ENCODE results near the gene DMXL2. TPM values are rescaled to one million over a fixed set of nuclear protein-coding genes. Genes with fewer than 3 reads are reported as not detected.
A peak's percentile ranks its signal among the peaks of the same experiment; 100 is the strongest.

Gene DMXL2
- total RNA-seq, 2 experiments from 2014 or later = 4.2 to 4.8 TPM

DNA sequence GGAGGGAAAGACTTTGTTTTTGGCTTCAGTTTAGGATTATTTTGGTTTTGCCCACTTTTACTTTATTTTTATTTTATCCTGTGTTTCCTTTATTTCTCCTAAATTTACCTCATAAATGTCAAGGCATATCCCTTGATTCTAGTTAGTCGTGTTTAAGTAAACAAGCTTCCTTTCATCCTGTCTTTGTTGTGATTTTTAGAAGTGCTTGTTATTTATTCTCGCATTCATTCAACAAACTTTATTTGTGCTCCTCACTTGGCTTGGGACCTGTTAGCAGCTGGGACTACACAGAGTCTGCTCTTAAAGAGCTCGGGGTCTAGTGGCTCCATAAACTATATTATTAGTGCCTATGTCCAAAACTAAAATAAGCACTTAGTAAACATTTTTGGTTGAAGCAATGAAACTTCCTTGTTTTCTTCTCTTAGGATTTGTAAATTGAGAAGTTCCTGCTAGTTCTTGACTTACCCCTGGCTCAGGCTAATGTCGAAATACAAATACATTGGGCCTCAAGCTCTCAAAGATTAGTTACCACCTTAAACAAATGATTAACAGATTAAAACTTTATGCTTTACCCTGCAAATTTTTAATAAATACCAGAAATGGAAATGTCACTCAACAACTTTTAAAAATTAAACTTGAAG is 19.0 kb upstream of the DMXL2 start:
- H3K27ac Mint-ChIP-seq = no peak overlapping the region
- DNase-seq (no peak), ATAC-seq (no peak)
- H3K4me1 Mint-ChIP-seq (ENCODE audit: low read depth) = no peaks in the 10 kb centered on the region
- intact Hi-C loops (cut with micrococcal nuclease) = no loop called here
- H3K27me3 Mint-ChIP-seq = no peaks in the 10 kb centered on the region
- ChIA-PET CTCF (interaction anchor here (0.7 to 1.4 kb wide), 3 partner anchors 8 to 134 kb away, joined by 3 to 6 read pairs (median 3); no protein-coding TSS in a partner anchor), POLR2A (no interaction called here)
- no peaks in the 10 kb centered on the region for H3K9me3 Mint-ChIP-seq
- TF ChIP-seq, protein P1, sequence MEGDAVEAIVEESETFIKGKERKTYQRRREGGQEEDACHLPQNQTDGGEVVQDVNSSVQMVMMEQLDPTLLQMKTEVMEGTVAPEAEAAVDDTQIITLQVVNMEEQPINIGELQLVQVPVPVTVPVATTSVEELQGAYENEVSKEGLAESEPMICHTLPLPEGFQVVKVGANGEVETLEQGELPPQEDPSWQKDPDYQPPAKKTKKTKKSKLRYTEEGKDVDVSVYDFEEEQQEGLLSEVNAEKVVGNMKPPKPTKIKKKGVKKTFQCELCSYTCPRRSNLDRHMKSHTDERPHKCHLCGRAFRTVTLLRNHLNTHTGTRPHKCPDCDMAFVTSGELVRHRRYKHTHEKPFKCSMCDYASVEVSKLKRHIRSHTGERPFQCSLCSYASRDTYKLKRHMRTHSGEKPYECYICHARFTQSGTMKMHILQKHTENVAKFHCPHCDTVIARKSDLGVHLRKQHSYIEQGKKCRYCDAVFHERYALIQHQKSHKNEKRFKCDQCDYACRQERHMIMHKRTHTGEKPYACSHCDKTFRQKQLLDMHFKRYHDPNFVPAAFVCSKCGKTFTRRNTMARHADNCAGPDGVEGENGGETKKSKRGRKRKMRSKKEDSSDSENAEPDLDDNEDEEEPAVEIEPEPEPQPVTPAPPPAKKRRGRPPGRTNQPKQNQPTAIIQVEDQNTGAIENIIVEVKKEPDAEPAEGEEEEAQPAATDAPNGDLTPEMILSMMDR (IDR thresholded peaks at IDR 0.05) = no peak
- H3K4me3 Mint-ChIP-seq = no peak overlapping the region
- no peaks in the 10 kb centered on the region for H3K36me3 Mint-ChIP-seq (ENCODE audit: low read depth)

- Mint-ChIP-seq H3K27ac (no peak overlapping the region), H3K4me3 (no peak overlapping the region), H3K36me3 (ENCODE audit: low read depth) (no peaks in the 10 kb centered on the region), H3K9me3 (no peaks in the 10 kb centered on the region), H3K27me3 (peaks cover 3% of the 10 kb centered on the region), H3K4me1 (ENCODE audit: low read depth) (peaks cover 7% of the 10 kb centered on the region)
- ChIA-PET POLR2A (interaction anchor here (0.7 to 0.9 kb wide), 2 partner anchors 9 to 138 kb away, joined by 3 read pairs; no protein-coding TSS in a partner anchor), CTCF (interaction anchor here (1.5 kb wide), 1 partner anchor 15 kb away, joined by 3 read pairs; no protein-coding TSS in a partner anchor)
- TF ChIP-seq, protein P1 (IDR thresholded peaks at IDR 0.05) = no peak
- ATAC-seq (peak; percentile 72), DNase-seq (peak; percentile 48)
- intact Hi-C loops (cut with micrococcal nuclease) = no loop called here
Measured at GRCh38 chr15:51634591-51635198, 12.1 kb upstream of the DMXL2 start.

- Mint-ChIP-seq H3K4me3 (no peak overlapping the region), H3K4me1 (ENCODE audit: low read depth) (peaks cover 4% of the 10 kb centered on the region), H3K36me3 (ENCODE audit: low read depth) (no peaks in the 10 kb centered on the region), H3K27ac (no peak overlapping the region), H3K27me3 (peaks cover 7% of the 10 kb centered on the region), H3K9me3 (no peaks in the 10 kb centered on the region)
- ChIA-PET POLR2A (no interaction called here), CTCF (interaction anchor here (0.6 kb wide), 1 partner anchor 29 kb away, joined by 3 read pairs; no protein-coding TSS in a partner anchor)
- intact Hi-C loops (cut with micrococcal nuclease) = no loop called here
- DNase-seq = no peak
- no peak for ATAC-seq
- TF ChIP-seq, protein P1 (IDR thresholded peaks at IDR 0.05) = no peak
Measured at GRCh38 chr15:51629612-51630011, 7.0 kb upstream of the DMXL2 start.

DNA sequence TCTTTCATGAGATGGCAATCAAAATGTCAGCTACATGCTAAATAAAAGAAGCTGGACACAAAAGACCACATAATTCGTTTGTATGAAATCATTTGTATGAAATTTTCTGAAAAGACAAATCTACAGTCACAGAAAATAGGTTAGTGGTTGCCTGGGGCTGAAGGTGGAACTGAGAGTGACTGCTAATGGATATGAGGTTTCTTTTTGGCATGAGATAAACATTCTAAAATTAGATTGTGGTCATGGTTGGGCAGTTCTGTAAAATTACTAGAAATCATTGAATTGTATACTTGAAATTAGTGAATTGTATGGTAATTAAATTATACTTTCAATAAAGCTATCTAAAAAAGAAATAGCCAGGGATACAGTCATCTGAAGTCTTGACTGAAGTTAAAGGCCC is 2.7 kb upstream of the DMXL2 start:
- no peak for ATAC-seq
- TF ChIP-seq, protein P1 (IDR thresholded peaks at IDR 0.05) = no peak
- Mint-ChIP-seq H3K4me1 (ENCODE audit: low read depth) (peaks cover 16% of the 10 kb centered on the region), H3K27me3 (peaks cover 24% of the 10 kb centered on the region), H3K36me3 (ENCODE audit: low read depth) (no peaks in the 10 kb centered on the region), H3K4me3 (no peak overlapping the region), H3K27ac (no peak overlapping the region), H3K9me3 (no peaks in the 10 kb centered on the region)
- ChIA-PET POLR2A (interaction anchor here (0.7 kb wide), 1 partner anchor 98 kb away, joined by 3 read pairs; no protein-coding TSS in a partner anchor), CTCF (interaction anchor here (1.5 to 2.4 kb wide), 2 partner anchors 25 to 151 kb away, joined by 4 to 8 read pairs; no protein-coding TSS in a partner anchor)
- intact Hi-C loops (cut with micrococcal nuclease) = no loop called here
- no peak for DNase-seq

GRCh38 chr15:51624022-51624421 is 1.5 kb upstream of the DMXL2 start:
- Mint-ChIP-seq H3K27me3 (peaks cover 27% of the 10 kb centered on the region), H3K36me3 (ENCODE audit: low read depth) (no peaks in the 10 kb centered on the region), H3K27ac (no peak overlapping the region), H3K4me3 (peak overlapping the region; percentile 79), H3K4me1 (ENCODE audit: low read depth) (peaks cover 20% of the 10 kb centered on the region), H3K9me3 (no peaks in the 10 kb centered on the region)
- no peak for DNase-seq
- ChIA-PET POLR2A (interaction anchor here (0.6 kb wide), 1 partner anchor 114 kb away, joined by 3 read pairs; the partner anchor contains the start of gene LYSMD2), CTCF (no interaction called here)
- no peak for ATAC-seq
- intact Hi-C loops (cut with micrococcal nuclease) = no loop called here
- TF ChIP-seq, protein P1 (IDR thresholded peaks at IDR 0.05) = no peak

Measured in activated CD8-positive, alpha-beta T cell treated with anti-CD3 and anti-CD28 coated beads for 36 hours (primary cell).